ENCODE data around the gene TBC1D22B. TPM values are rescaled to one million over a fixed set of nuclear protein-coding genes. Genes with fewer than 3 reads are reported as not detected.

TBC1D22B gene
- total and polyA plus RNA-seq, 9 of the 15 experiments (the other 6 are each of a cell fraction or from before 2014, with no cell fraction given): 4.8 to 24.2 (median 13.5) TPM

- TF ChIP-seq ZBTB40 (IDR thresholded peaks at IDR 0.05) (no peak), ZBTB40 (CRISPR knock-in tag; IDR thresholded peaks at IDR 0.05) (0 out of 2 replicates have a peak, but pooled peaks have one; percentile 32), E2F3 (CRISPR knock-in tag; IDR thresholded peaks at IDR 0.05) (no peak; the same call in 1 of the 2 replicates), TFAM (CRISPR knock-in tag; conservative IDR thresholded peaks at IDR 0.05) (no peak), PYGO2 (tag; IDR thresholded peaks at IDR 0.05) (no peak), GTF2A2 (tag; IDR thresholded peaks at IDR 0.05) (no peak), PBX2 (CRISPR knock-in tag; IDR thresholded peaks at IDR 0.05; ENCODE audit: low read depth) (no peak), PBX2 (tag; conservative IDR thresholded peaks at IDR 0.05; ENCODE audit: low read depth) (no peak), BRD9 (IDR thresholded peaks at IDR 0.05; ENCODE audit: low read depth, partially characterized antibody) (peak; percentile 81), ZNF197 (CRISPR knock-in tag; IDR thresholded peaks at IDR 0.05; ENCODE audit: low read depth) (no peak), ELF2 (CRISPR knock-in tag; IDR thresholded peaks at IDR 0.05) (no peak), SRSF3 (IDR thresholded peaks at IDR 0.05; ENCODE audit: insufficient read depth, low read length) (0 out of 2 replicates have a peak, but pooled peaks have one; percentile 55), ZNF274 (IDR thresholded peaks at IDR 0.05; ENCODE audit: borderline replicate concordance, low read depth, low read length) (no peak), CBX5 (IDR thresholded peaks at IDR 0.05; ENCODE audit: borderline replicate concordance, low read depth) (no peak), BHLHE40 (IDR thresholded peaks at IDR 0.05; ENCODE audit: low read length) (no peak; the same call in 1 of the 2 replicates), ZNF551 (CRISPR knock-in tag; IDR thresholded peaks at IDR 0.05) (no peak), ZNF12 (CRISPR knock-in tag; IDR thresholded peaks at IDR 0.05) (no peak; the same call in 1 of the 2 replicates), EP400 (IDR thresholded peaks at IDR 0.05) (peak; percentile 87)
These were observed at the start of gene TBC1D22B, which contains the start of gene TMEM217 (continued) for GRCh38 chr6:37257634-37258404.
